ENCODE results near the gene COLEC11. TPM values are rescaled to one million over a fixed set of nuclear protein-coding genes. Genes with fewer than 3 reads are reported as not detected.

The COLEC11 gene
- total RNA-seq, 1 experiment from 2014 or later = 1.3 TPM

DNA sequence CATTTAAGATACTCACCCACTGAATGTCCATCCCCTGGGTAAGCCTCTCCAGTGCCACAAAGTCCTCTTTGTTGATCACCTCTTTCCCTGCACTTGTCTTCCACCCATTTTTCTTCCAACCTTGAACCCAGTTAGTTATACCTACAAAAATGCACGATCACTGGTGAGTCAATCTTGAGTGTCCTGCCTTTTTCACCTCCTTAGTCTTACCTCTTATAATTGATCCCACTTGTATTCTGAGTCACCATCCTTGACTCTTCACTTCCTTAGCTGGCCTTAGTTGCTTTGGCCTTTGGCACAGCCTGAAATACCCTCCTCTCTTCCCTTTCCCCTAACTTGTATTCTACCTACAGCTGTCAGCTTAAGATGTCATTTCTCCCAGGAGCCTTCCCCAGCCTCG is 47.0 kb upstream of the COLEC11 start:
- Mint-ChIP-seq H3K9me3 (no peaks in the 10 kb centered on the region), H3K4me3 (no peak overlapping the region), H3K4me1 (no peaks in the 10 kb centered on the region), H3K36me3 (peaks cover 86% of the 10 kb centered on the region), H3K27me3 (ENCODE audit: low read depth) (no peaks in the 10 kb centered on the region), H3K27ac (no peak overlapping the region)
- TF ChIP-seq ZNF423 (CRISPR knock-in tag; IDR thresholded peaks at IDR 0.05) (no peak), SP1 (CRISPR knock-in tag; conservative IDR thresholded peaks at IDR 0.05) (no peak), EMX1 (CRISPR knock-in tag; IDR thresholded peaks at IDR 0.05) (no peak), ZNF219 (CRISPR knock-in tag; IDR thresholded peaks at IDR 0.05; ENCODE audit: borderline replicate concordance) (no peak)
- CTCF ChIA-PET = no interaction called here
- DNase-seq (ENCODE audit: low spot score) (no peak), ATAC-seq (no peak)
- POLR2A ChIA-PET = interaction anchor here (0.7 kb wide), 1 partner anchor 32 kb away, joined by 5 read pairs; no protein-coding TSS in a partner anchor

GRCh38 chr2:3553946-3554345 is 41.0 kb upstream of the COLEC11 start:
- H3K36me3 Mint-ChIP-seq = peaks cover 67% of the 10 kb centered on the region

GRCh38 chr2:3557639-3558204 is 37.2 kb upstream of the COLEC11 start:
- no peaks in the 10 kb centered on the region for H3K9me3 Mint-ChIP-seq
- DNase-seq (ENCODE audit: low spot score) (no peak), ATAC-seq (peak; percentile 1)
- H3K27me3 Mint-ChIP-seq (ENCODE audit: low read depth) = no peaks in the 10 kb centered on the region
- ChIA-PET POLR2A (interaction anchor here (1.0 to 2.0 kb wide), 9 partner anchors 8 to 180 kb away, joined by 3 to 9 read pairs (median 6); partner anchors contain the start of genes ADI1 and EIPR1), CTCF (interaction anchor here (0.8 to 1.5 kb wide), 3 partner anchors 71 to 114 kb away, joined by 3 to 5 read pairs (median 4); no protein-coding TSS in a partner anchor)
- TF ChIP-seq CREM (CRISPR knock-in tag; IDR thresholded peaks at IDR 0.05) (no peak), FOXJ3 (CRISPR knock-in tag; IDR thresholded peaks at IDR 0.05; ENCODE audit: borderline replicate concordance) (no peak), KAT7 (CRISPR knock-in tag; IDR thresholded peaks at IDR 0.05; ENCODE audit: borderline replicate concordance) (0 out of 2 replicates have a peak, but pooled peaks have one; percentile 56), GRHL2 (CRISPR knock-in tag; IDR thresholded peaks at IDR 0.05; ENCODE audit: insufficient replicate concordance, severe bottlenecking) (no peak), ZNF396 (CRISPR knock-in tag; IDR thresholded peaks at IDR 0.05; ENCODE audit: borderline replicate concordance) (no peak), NR3C1 (CRISPR knock-in tag; conservative IDR thresholded peaks at IDR 0.05; ENCODE audit: low read depth) (no peak), E2F5 (CRISPR knock-in tag; IDR thresholded peaks at IDR 0.05) (peak; percentile 18; the same call in 1 of the 2 replicates), ZNF416 (CRISPR knock-in tag; IDR thresholded peaks at IDR 0.05) (0 out of 2 replicates have a peak, but pooled peaks have one; percentile 27), RELA (CRISPR knock-in tag; IDR thresholded peaks at IDR 0.05; ENCODE audit: borderline replicate concordance) (0 out of 2 replicates have a peak, but pooled peaks have one; percentile 38)
- H3K27ac Mint-ChIP-seq = peak overlapping the region; percentile 93
- peaks cover 10% of the 10 kb centered on the region for H3K4me1 Mint-ChIP-seq
- H3K36me3 Mint-ChIP-seq = peaks cover 50% of the 10 kb centered on the region
- peak overlapping the region; percentile 89 for H3K4me3 Mint-ChIP-seq

More at GRCh38 chr2:3553946-3554345, 41.0 kb upstream of the COLEC11 start:
- POLR2A ChIA-PET = no interaction called here
- no peak overlapping the region for H3K27ac Mint-ChIP-seq
- CTCF ChIA-PET = interaction anchor here (1.2 kb wide), 1 partner anchor 130 kb away, joined by 3 read pairs; no protein-coding TSS in a partner anchor
- H3K4me3 Mint-ChIP-seq = no peak overlapping the region
- no peaks in the 10 kb centered on the region for H3K27me3 Mint-ChIP-seq (ENCODE audit: low read depth)
- no peak for DNase-seq (ENCODE audit: low spot score)
- no peak for ATAC-seq
- H3K4me1 Mint-ChIP-seq = peaks cover 6% of the 10 kb centered on the region; the same call in 1 of the 2 replicates
- H3K9me3 Mint-ChIP-seq = no peaks in the 10 kb centered on the region
- no peak for TF ChIP-seq ZNF121 (CRISPR knock-in tag; IDR thresholded peaks at IDR 0.05)
- TF ChIP-seq MYBL2 (CRISPR knock-in tag; IDR thresholded peaks at IDR 0.05) = no peak
- TF ChIP-seq, protein P1, sequence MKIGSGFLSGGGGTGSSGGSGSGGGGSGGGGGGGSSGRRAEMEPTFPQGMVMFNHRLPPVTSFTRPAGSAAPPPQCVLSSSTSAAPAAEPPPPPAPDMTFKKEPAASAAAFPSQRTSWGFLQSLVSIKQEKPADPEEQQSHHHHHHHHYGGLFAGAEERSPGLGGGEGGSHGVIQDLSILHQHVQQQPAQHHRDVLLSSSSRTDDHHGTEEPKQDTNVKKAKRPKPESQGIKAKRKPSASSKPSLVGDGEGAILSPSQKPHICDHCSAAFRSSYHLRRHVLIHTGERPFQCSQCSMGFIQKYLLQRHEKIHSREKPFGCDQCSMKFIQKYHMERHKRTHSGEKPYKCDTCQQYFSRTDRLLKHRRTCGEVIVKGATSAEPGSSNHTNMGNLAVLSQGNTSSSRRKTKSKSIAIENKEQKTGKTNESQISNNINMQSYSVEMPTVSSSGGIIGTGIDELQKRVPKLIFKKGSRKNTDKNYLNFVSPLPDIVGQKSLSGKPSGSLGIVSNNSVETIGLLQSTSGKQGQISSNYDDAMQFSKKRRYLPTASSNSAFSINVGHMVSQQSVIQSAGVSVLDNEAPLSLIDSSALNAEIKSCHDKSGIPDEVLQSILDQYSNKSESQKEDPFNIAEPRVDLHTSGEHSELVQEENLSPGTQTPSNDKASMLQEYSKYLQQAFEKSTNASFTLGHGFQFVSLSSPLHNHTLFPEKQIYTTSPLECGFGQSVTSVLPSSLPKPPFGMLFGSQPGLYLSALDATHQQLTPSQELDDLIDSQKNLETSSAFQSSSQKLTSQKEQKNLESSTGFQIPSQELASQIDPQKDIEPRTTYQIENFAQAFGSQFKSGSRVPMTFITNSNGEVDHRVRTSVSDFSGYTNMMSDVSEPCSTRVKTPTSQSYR (CRISPR knock-in tag; IDR thresholded peaks at IDR 0.05) = no peak
- no peak for TF ChIP-seq RORB (CRISPR knock-in tag; IDR thresholded peaks at IDR 0.05)
- no peak for TF ChIP-seq ZNF219 (CRISPR knock-in tag; IDR thresholded peaks at IDR 0.05; ENCODE audit: borderline replicate concordance)
